HG02840 (cell line): Measurements from ENCODE around the gene CD247.

Experiments
- ATAC-seq: cut with Tn5 transposase; IDR thresholded peaks from one replicate; pipeline ENCODE4 v1.9.1; 2021; ENCODE audit warnings: mild to moderate bottlenecking, moderate library complexity, moderate number of reproducible peaks; ENCODE audit not compliant: unreplicated experiment, low FRiP score

CD247 gene

DNA sequence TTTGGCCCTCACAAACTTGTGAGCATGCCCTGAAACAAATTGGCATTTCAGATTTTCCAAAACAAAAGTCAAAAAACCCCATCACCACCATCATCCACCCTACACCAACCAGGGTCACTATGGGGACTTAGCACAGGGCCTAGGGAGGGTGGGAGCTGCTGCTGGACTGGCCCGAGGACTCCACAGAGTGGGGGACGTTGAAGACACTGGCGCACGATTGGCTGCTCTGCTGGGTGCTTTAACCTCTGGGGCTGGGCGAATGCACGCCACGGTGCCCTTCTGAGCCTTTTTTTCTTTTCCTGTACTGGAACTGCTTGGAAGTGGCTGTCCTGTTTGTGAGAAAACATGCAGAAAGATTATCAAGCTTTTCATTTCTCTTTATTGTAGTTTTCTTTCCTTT, 92.8 kb downstream of the CD247 start:
- no peak for ATAC-seq

GRCh38 chr1:167423684-167424619, 94.4 kb downstream of the CD247 start:
- no peak for ATAC-seq

DNA sequence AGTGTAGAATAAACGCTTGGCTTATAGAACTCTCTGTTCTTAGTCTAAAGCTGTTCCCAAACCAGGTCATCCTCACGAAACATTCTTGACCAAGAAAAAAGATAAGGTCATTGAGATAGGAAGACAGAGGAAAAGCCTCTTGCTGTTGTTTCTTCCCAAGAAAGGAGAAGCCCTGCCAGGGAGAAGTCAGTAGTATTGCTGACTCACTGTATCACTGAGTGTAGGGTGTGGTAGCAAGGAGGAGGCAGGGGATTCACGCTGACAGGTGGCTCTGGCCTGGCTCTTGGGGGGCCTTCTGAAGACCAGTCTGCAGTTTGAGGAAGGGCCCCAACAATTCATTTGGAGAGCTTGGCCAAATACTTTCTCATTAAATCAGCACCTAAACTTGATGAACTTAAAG, 97.8 kb downstream of the CD247 start:
- no peak for ATAC-seq

GRCh38 chr1:167419245-167419644, 99.1 kb downstream of the CD247 start:
- no peak for ATAC-seq

DNA sequence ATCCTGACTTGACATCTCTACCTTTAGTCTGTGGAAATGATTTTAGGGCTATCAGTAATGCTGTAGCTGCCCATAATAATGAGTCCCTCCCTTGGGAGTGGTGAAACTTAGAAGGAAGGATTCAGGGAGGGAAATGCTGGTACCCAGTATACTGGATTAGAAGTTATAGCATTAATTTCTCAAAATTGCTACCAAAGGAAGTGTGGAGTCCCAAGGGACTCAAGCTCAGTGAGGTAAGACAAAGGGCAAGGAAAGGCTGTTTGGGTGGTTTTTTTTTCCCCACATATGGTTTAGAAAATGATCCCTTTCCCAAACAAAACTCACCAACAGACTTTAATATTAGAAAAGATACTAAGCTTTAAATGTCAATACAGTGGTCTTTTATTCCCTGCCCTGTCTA, 99.9 kb downstream of the CD247 start:
- no peak for ATAC-seq

- no peak for ATAC-seq
Measured at GRCh38 chr1:167416506-167416905, 101.8 kb downstream of the CD247 start.

DNA sequence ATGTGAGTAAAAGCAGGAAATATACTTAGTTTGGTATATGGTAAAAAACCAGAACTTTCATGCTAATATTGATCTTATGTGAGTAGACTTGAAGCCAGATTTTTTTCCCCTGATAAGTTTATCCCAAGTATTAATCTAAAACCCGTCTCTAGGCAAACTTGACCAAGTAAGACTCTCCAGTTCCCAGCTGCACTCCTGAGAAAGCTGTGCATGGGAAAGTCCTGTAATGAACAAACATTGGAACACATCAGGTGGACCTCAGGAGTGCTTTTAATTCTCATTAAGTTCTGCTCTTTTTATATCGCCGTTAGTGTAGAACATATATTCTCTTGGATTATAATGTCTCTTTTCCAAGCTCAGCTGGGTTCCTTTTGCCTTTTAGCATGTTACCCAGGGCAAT, 105.0 kb downstream of the CD247 start:
- ATAC-seq, result no peak

DNA sequence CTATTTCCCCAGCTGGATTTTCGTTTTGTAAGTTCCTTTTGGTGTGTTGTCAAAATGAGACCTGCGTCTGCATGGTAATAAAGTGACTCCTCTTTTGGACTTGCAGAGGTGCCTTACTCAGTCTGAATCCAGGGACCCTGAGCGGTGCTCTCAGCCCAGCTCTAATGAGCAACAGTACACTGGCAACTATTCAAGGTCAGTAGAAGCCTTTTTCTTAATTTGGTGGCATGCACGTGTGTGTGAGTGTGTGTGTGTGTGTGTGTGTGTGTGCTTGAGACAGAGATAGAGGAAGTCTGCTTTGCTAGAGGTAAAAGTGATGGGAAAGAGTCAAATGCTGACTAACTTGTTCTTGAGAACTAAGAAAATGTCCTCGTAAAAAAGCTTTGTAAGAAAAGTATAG, 105.4 kb downstream of the CD247 start:
- no peak for ATAC-seq

GRCh38 chr1:167412072-167412471, 106.3 kb downstream of the CD247 start:
- ATAC-seq, result no peak

GRCh38 chr1:167409183-167409582, 109.1 kb downstream of the CD247 start:
- ATAC-seq, result no peak

- ATAC-seq, result no peak
Measured at GRCh38 chr1:167408355-167408754, 110.0 kb downstream of the CD247 start.

GRCh38 chr1:167404908-167405307, 113.4 kb downstream of the CD247 start:
- no peak for ATAC-seq

DNA sequence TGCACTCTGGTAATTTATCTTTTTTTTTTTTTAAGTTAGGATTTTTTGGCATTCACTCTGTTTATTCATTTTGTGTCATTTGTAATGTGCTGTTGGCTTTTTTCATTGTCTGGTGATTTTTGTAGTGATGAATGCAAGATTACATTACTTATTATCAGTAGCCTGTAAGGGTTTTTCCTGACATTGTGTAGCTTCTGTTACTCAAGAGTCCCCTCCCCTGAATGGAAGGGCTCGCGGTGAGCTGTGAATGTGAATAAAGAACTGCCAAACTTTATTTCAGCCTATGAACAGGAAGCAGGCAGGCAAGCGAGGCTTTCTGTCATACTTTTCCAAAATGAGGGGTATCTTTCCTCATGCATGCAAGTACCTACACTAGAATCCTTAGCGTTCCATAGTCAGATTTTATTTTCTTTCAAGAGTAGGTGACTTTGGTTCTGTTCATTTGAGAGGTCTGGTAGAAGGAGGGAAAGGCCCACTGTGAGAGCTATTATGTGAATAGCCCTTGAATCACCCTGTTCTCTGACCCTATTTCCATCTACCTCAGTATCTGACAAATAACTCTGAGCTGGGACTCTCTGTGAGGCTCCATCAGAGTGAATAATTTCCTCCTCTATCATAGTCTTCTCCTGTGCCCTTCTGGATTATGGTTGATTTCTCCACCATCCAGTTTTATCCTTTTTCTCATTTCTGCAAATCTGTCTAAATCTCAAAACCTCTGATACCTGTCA, 114.0 kb downstream of the CD247 start:
- ATAC-seq, result no peak

GRCh38 chr1:167401260-167401873, 117.0 kb downstream of the CD247 start:
- ATAC-seq, result no peak

GRCh38 chr1:167400359-167400953, 117.9 kb downstream of the CD247 start:
- no peak for ATAC-seq

GRCh38 chr1:167392200-167392696, 126.1 kb downstream of the CD247 start:
- no peak for ATAC-seq

DNA sequence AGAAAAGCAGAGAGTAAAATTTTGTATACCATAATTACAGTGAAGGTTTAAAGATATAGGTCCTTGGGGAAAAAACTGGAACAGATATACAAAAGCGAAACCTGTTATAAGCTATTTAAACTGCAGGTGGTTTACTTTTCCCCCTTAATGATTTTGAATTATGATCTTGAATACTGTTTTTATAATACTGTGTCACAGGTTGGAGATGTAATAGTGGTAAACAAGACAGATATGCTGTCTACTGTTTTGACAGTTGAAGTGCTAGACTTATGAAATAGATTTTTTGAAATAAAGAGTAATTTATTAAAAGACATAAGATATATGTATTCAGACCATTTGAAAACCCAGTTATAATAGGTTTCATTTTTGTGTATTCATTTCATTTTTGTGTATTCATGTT, 129.4 kb downstream of the CD247 start:
- no peak for ATAC-seq

DNA sequence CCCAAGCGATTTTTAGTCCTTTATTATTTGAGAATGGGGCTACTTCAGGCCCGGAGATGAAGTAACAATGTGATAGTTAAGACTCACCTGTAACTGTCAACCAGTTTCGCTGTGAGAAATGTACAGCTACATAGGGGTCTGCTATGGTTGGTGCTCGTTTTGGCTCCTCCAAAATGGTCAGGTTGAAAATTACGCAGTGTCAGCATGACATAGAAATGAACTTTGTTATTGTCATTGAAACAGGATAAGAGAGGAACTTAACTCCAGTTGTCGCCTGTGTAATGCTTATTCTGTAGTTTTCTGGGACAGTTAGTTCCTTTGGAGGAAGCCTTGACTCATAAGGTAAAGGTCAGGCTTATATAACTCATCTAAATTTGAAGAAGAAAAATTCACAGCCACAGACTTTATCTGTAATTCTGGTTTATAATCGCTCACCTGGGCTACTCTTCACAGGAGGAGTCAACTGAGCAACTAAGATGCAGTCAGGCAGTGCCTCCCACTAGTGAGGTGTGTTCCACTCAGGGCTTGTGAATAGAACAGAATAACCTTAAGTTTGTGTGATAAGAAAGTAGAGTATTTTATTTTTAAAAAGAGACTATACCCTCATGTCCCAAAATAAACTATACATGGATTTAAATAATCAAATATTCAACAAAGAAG, 130.9 kb downstream of the CD247 start:
- ATAC-seq, result no peak
